SK-N-SH treated with all-trans-retinoic acid at 6 μM for 48 hours (cell line): Measurements from ENCODE around the gene NBPF1.
"Not testable (repeated sequence)": the region's sequence is repeated elsewhere in the genome, so short reads cannot be mapped to it uniquely, and the experiment has no call there.

ENCODE experiments used
- ATAC-seq: fragments of 200-7000 bp; cut with Tn5 transposase; 3 replicates; pipeline ENCODE4 v1.9.1; 2020; ENCODE audit warnings: mild to moderate bottlenecking, moderate library complexity
- ISL1 ChIP-seq: fragments of 250-450 bp; sonication (Bioruptor Pico); IDR thresholded peaks from 2 replicates; pipeline ENCODE4 v2.1.2; 2022; ENCODE audit warnings: mild to moderate bottlenecking, moderate library complexity
- OSR1 ChIP-seq: fragments of 250-450 bp; sonication (Bioruptor Pico); IDR thresholded peaks from 2 replicates; pipeline ENCODE4 v1.8.0; 2022; ENCODE audit warnings: moderate library complexity, mild to moderate bottlenecking, inconsistent platforms
- PATZ1 ChIP-seq: fragments of 250-450 bp; sonication (Bioruptor Pico); IDR thresholded peaks from 2 replicates; pipeline ENCODE4 v1.8.0; 2020; ENCODE audit warnings: mild to moderate bottlenecking, moderate library complexity, borderline replicate concordance
- PPARA ChIP-seq: fragments of 250-450 bp; sonication (Bioruptor Pico); IDR thresholded peaks from 2 replicates; pipeline ENCODE4 v1.5.0; 2020; ENCODE audit warnings: mild to moderate bottlenecking, borderline replicate concordance
- TOX ChIP-seq: fragments of 250-450 bp; sonication (Bioruptor Pico); IDR thresholded peaks from 2 replicates; pipeline ENCODE4 v1.8.0; 2021; ENCODE audit warnings: mild to moderate bottlenecking, moderate library complexity, borderline replicate concordance
- TSHZ2 ChIP-seq: fragments of 250-450 bp; sonication (Bioruptor Pico); IDR thresholded peaks from 2 replicates; pipeline ENCODE4 v1.5.0; 2020; ENCODE audit warnings: mild to moderate bottlenecking, moderate library complexity
- ZFP30 ChIP-seq: fragments of 450-650 bp; formaldehyde crosslinking; IDR thresholded peaks from 2 replicates; pipeline ENCODE4 v1.5.0; 2022; ENCODE audit warnings: mild to moderate bottlenecking, moderate library complexity
- TF ChIP-seq, protein P1 (sequence below): fragments of 250-450 bp; sonication (Bioruptor Pico); IDR thresholded peaks from 2 replicates; pipeline ENCODE4 v1.5.1; 2021; ENCODE audit warnings: mild to moderate bottlenecking, moderate library complexity

The NBPF1 gene

GRCh38 chr1:16549545-16549944 is 63.8 kb downstream of the NBPF1 start:
- not testable (repeated sequence) for ATAC-seq

DNA sequence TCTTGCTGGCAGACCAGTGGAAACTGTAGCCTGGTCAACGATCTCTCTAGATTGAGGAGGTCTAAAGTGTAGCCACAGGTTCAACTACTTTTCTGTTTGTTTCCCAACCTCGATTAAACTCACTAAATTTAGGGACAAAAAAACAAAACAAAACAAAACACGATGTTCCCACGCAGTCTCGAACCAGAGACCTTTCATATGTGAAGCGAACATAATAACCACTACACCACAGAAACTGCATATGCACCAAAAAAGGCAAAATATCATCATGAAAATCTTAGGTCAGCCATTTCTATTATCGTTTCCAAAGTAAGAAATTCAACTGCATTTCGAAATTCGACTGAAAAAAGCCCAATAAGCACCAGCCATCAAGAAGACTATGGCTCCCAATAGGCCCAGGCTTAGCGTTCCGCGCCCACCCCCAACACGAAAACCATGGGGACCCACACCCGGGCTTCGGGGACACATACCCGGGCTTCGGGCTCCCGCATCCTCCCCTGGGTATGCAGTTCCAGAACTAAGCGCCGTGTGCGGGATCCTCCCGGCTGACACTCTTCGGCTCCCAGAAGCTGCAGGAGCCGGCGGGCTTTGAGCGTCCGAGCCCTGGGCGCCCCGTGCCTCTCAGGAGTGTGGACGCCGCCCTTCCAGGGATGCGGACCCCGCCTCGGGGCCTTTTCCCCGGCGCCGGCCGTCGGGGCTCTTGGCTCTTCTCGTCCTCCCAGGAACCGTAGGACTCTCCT is 65.7 kb downstream of the NBPF1 start:
- ATAC-seq = not testable (repeated sequence)

- ATAC-seq = peak; percentile 93
Measured at GRCh38 chr1:16545682-16546095, 67.7 kb downstream of the NBPF1 start.

GRCh38 chr1:16540421-16540893 is 72.9 kb downstream of the NBPF1 start:
- not testable (repeated sequence) for ATAC-seq

GRCh38 chr1:16537528-16537927 is 75.8 kb downstream of the NBPF1 start:
- ATAC-seq = not testable (repeated sequence)

- ATAC-seq = not testable (repeated sequence)
Measured at GRCh38 chr1:16536796-16537195, 76.6 kb downstream of the NBPF1 start.

DNA sequence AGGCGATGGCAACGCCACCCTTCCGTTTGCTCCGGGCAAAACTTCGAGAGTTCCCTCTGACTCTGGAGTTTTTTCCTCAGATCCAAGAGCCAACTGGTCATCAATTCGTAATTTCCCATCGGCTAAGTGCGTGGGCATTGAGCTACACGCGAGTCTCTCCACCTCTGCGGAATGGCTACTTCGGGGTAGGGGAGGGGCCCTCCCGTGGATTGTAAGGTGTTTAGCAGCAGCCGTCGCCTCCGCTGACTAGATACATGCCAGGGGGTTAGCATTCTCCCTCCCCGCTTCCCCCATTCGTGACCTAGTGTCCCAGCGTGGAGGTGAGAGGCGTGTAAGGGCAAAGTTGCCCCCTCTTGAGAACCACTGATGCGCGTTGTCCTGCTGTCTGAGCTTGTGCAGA is 77.5 kb downstream of the NBPF1 start:
- not testable (repeated sequence) for ATAC-seq

DNA sequence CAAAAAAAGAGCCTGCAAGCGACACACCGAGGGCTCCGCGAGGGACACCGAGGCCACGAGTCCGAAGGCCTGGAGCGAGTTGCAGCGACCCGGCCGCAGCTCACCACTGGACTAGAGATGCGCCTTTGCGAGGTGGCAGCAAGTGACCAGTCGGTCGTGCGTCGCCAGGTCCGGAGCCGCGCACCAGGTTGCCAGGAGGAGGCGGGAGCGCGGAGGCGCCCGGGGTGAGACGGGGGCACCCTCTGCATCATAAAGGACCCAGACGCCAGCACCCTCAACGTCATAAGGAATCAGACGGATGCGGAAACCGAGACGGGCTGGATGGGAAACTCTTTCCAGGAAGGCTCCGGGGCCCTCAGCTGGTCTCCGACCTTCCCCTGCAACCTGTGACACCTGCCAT is 77.9 kb downstream of the NBPF1 start:
- ATAC-seq = not testable (repeated sequence)

DNA sequence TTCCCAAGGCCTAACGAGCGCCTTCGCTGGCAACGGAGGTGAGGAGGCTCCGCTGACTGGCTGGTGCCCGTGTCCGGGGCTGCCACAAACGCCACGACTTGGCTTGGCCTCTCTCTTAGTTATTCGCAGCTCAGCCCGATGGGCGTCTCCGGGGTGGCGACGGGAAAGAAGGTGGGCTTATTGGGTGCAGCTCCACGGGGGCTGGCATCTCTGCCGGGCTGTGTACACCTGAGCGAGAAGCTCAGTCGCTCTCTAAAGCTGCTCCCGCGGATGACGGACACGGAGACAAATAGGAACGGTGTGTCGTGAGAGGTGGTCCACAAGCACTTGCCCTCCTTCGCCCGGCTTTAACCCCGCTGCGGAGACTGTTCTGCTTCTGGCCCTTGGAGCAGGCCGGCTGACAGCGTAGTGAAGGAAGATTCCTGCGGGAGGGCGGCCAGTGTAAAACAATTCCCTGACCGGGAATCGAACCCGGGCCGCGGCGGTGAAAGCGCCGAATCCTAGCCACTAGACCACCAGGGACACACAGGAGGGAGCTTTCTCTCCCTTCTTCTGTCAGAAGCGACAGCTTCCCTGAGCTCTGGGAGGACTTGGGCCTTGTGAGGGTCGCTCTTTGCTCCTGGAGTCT is 78.4 kb downstream of the NBPF1 start:
- peak; percentile 21; the same call in 1 of the 3 replicates for ATAC-seq

DNA sequence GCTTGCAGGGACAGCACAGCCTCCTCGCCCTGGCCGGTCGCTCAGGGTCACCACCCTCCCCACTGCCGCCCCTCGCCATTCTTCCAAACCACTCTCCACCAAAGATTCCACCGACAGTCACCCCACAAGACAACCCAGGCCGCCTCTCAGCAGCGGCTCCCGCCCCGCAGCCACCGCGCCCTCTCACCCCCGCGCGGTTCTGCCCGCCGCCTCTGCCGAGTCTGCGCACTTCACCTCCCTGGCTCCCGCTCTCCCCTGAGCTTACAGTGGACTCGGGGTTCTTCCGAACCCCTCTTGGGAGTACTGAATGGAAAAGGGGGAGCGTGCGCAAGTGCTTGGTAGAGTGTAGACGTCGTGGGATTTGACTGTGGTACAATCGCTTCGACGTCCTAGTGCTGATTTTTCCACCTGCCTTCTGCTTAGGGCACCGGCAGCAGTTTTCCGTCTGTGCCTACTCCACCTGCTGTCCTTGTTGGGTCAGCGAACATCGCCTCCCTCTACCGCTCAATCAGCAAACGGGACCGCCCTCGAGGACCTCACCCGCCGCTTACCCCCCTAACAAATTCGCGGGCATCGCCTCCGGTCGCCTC is 79.0 kb downstream of the NBPF1 start:
- ATAC-seq = not testable (repeated sequence)

- ATAC-seq = not testable (repeated sequence)
Measured at GRCh38 chr1:16532235-16532991, 81.0 kb downstream of the NBPF1 start.

DNA sequence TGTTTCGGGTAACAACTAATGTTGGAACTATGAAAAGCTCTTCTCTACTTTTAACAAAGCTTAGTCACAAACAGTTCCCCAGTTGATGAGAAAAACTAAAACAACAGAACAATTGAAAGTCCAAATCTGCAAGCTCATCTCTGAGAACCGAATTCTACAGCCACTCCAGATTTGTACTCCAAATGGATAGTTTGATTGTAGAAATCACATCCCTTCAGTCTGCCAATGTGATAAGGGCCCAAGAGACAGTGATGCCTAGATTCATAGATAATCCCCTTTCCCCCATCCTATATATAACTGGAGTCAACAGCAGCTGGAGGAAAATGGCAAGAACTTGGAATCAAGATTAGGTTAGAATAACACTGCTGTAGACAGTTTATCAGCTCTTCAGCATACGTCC is 85.0 kb downstream of the NBPF1 start:
- ATAC-seq = not testable (repeated sequence)

DNA sequence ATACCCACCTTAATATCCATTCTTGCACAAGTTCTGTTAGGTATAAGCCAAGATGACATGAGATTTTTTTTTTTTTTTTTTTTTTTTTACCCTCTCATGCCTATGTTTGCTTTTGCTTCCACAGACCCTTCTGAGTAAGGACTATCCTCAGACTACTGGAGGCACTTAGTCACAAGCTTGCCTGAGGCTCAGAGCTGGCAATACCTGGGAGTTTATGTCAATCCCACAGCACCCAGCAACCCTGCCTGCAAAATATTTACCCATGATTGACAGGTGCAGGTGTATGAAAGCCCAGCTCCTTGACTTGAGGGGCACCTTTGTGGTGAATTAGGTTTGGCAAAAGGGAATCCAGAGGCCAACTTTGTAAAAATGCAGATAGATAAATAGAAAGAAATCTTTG is 87.6 kb downstream of the NBPF1 start:
- ATAC-seq = not testable (repeated sequence)

GRCh38 chr1:16521679-16522078 is 91.7 kb downstream of the NBPF1 start:
- not testable (repeated sequence) for ATAC-seq

DNA sequence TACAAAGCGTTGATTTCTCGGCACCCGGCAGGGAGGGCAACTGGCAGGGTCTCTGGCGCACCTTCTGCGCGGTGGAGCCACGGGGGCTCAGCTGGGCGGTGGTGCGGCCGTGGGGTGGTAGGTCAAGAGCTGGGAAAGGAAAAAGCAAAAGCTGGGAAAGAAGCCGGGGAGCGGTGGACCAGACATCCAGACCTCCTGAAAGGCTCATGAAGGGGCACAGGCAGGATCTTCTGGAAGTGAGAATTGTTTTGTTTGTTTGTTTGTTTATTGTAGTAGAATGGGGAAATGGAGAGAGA is 92.1 kb downstream of the NBPF1 start:
- no peak for ATAC-seq
- TF ChIP-seq ZFP30 (CRISPR knock-in tag) (no peak), OSR1 (CRISPR knock-in tag) (no peak), TSHZ2 (CRISPR knock-in tag) (no peak), PATZ1 (CRISPR knock-in tag) (no peak), TOX (CRISPR knock-in tag) (no peak), PPARA (CRISPR knock-in tag) (no peak), ISL1 (CRISPR knock-in tag) (no peak)
- TF ChIP-seq, protein P1, sequence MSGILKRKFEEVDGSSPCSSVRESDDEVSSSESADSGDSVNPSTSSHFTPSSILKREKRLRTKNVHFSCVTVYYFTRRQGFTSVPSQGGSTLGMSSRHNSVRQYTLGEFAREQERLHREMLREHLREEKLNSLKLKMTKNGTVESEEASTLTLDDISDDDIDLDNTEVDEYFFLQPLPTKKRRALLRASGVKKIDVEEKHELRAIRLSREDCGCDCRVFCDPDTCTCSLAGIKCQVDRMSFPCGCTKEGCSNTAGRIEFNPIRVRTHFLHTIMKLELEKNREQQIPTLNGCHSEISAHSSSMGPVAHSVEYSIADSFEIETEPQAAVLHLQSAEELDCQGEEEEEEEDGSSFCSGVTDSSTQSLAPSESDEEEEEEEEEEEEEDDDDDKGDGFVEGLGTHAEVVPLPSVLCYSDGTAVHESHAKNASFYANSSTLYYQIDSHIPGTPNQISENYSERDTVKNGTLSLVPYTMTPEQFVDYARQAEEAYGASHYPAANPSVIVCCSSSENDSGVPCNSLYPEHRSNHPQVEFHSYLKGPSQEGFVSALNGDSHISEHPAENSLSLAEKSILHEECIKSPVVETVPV (CRISPR knock-in tag) = no peak
